SIG-M5 treated with dmso at 0.1 percent for 504 hours (cell line): ENCODE results near the gene ITPKA.

ENCODE experiments used
- DNase-seq: peaks from one replicate; lab custom pipeline; 2025; ENCODE audit not compliant: unreplicated experiment; lab: John Stamatoyannopoulos, UW

ITPKA gene

GRCh38 chr15:41507820-41508290 is 14.2 kb downstream of the ITPKA start:
- no peak for DNase-seq

GRCh38 chr15:41510728-41511127 is 17.1 kb downstream of the ITPKA start:
- no peak for DNase-seq

- no peak for DNase-seq
These were observed 17.7 kb downstream of the ITPKA start for GRCh38 chr15:41511331-41511898.

- no peak for DNase-seq
These were observed 18.3 kb downstream of the ITPKA start for GRCh38 chr15:41511899-41512369.

GRCh38 chr15:41512512-41512939 is 18.9 kb downstream of the ITPKA start:
- no peak for DNase-seq

- DNase-seq = no peak
These were observed 19.3 kb downstream of the ITPKA start for GRCh38 chr15:41512940-41513505.

- DNase-seq = no peak
These were observed 20.0 kb downstream of the ITPKA start, which contains the start of gene LTK for GRCh38 chr15:41513506-41514227. TSS of gene LTK (minus strand) at chr15:41513827. CDS start at chr15:41513709, 118 bp downstream.

GRCh38 chr15:41517895-41518449 is 24.3 kb downstream of the ITPKA start:
- DNase-seq = no peak

- no peak for DNase-seq
These were observed 27.0 kb downstream of the ITPKA start for GRCh38 chr15:41520636-41521035.

- no peak for DNase-seq
These were observed 27.9 kb downstream of the ITPKA start for GRCh38 chr15:41521614-41522013.

- DNase-seq = no peak
These were observed 29.4 kb downstream of the ITPKA start for GRCh38 chr15:41523097-41523496.

GRCh38 chr15:41530363-41530956 is 36.8 kb downstream of the ITPKA start:
- no peak for DNase-seq

GRCh38 chr15:41535544-41535943 is 41.9 kb downstream of the ITPKA start:
- no peak for DNase-seq

- DNase-seq = no peak
These were observed 43.2 kb downstream of the ITPKA start for GRCh38 chr15:41536866-41537265.

- no peak for DNase-seq
These were observed 49.8 kb downstream of the ITPKA start for GRCh38 chr15:41543521-41543870.

- no peak for DNase-seq
These were observed 51.0 kb downstream of the ITPKA start for GRCh38 chr15:41544650-41545015.

- no peak for DNase-seq
These were observed 51.5 kb downstream of the ITPKA start for GRCh38 chr15:41545218-41545617.

GRCh38 chr15:41546851-41547786 is 53.4 kb downstream of the ITPKA start:
- DNase-seq = no peak

- no peak for DNase-seq
These were observed 56.5 kb downstream of the ITPKA start for GRCh38 chr15:41550066-41550775.
